Stimulated activated CD8-positive, alpha-beta memory T cell treated with anti-CD3 and anti-CD28 coated beads, Interleukin-7, amount 100 ng/mL, for 1 hour (primary cell): Measurements from ENCODE around the gene CROCC.
"Not testable (repeated sequence)": the region's sequence is repeated elsewhere in the genome, so short reads cannot be mapped to it uniquely, and the experiment has no call there.

Source experiments
- DNase-seq, 2 donors: peaks; one replicate each; pipeline ENCODE4 v3.0.0-alpha.2; 2020; ENCODE audit warnings: low read depth in 2 of 2

Gene CROCC

GRCh38 chr1:16916036-16916880 lies 5.5 kb upstream of the CROCC start:
- not testable (repeated sequence) for DNase-seq

- no peak for DNase-seq
Measured at GRCh38 chr1:16918371-16918770, 3.4 kb upstream of the CROCC start.

- DNase-seq = not testable (repeated sequence)
Measured at GRCh38 chr1:16918936-16919665, 2.6 kb upstream of the CROCC start.

- no peak for DNase-seq
Measured at GRCh38 chr1:16920951-16921350, 780 bp upstream of the CROCC start.

- DNase-seq = no peak
Measured at GRCh38 chr1:16922466-16922865, 735 bp downstream of the CROCC start.

GRCh38 chr1:16922885-16923431 lies 1.2 kb downstream of the CROCC start:
- no peak for DNase-seq

- no peak for DNase-seq
Measured at GRCh38 chr1:16924216-16924918, 2.6 kb downstream of the CROCC start.

GRCh38 chr1:16924919-16925477 lies 3.3 kb downstream of the CROCC start:
- DNase-seq = no peak

- DNase-seq = no peak
Measured at GRCh38 chr1:16925635-16926490, 4.1 kb downstream of the CROCC start.

- no peak for DNase-seq
Measured at GRCh38 chr1:16926491-16927073, 4.9 kb downstream of the CROCC start.

- DNase-seq = no peak
Measured at GRCh38 chr1:16927256-16927655, 5.5 kb downstream of the CROCC start.

- no peak for DNase-seq
Measured at GRCh38 chr1:16927711-16928485, 6.2 kb downstream of the CROCC start.

GRCh38 chr1:16929146-16930041 lies 7.7 kb downstream of the CROCC start:
- DNase-seq = not testable (repeated sequence)

- DNase-seq = not testable (repeated sequence)
Measured at GRCh38 chr1:16931206-16931934, 9.6 kb downstream of the CROCC start.

GRCh38 chr1:16933945-16934344 lies 12.2 kb downstream of the CROCC start:
- DNase-seq = not testable (repeated sequence)

- not testable (repeated sequence) for DNase-seq
Measured at GRCh38 chr1:16936580-16936979, 14.8 kb downstream of the CROCC start.

GRCh38 chr1:16938351-16939321 lies 16.9 kb downstream of the CROCC start:
- no peak for DNase-seq
